HCT116 (cell line): ENCODE data around the gene CPD. TPM values are rescaled to one million over a fixed set of nuclear protein-coding genes. Genes with fewer than 3 reads are reported as not detected.
"Not testable (repeated sequence)": the region's sequence is repeated elsewhere in the genome, so short reads cannot be mapped to it uniquely, and the experiment has no call there.

Source experiments
- ATAC-seq: fragments of 200-7000 bp; cut with Tn5 transposase; 2 replicates; pipeline ENCODE4 v1.9.1; 2020; ENCODE audit warnings: mild to moderate bottlenecking, moderate library complexity
- BruUV-seq: library from RNA; stranded (reverse); fragments of 400-500 nt; replicated peaks from 2 replicates; lab custom pipeline; 2021; lab: Mats Ljungman, UMichigan
- CTCF ChIA-PET: fragments of 300-600 bp; sonication (Branson Sonifier 250); formaldehyde crosslinking; loops from one replicate; lab custom pipeline; 2021; ENCODE audit warnings: antibody characterized with exemption; lab: Charles Lee
- POLR2A ChIA-PET: fragments of 300-600, 350-600 bp; sonication (Branson Sonifier 250); formaldehyde crosslinking; loops from one replicate; lab custom pipeline; 2021; ENCODE audit warnings: antibody characterized with exemption; lab: Charles Lee
- RAD21 ChIA-PET, 2 experiments: fragments of 300-600 bp; sonication (Branson Sonifier 250); formaldehyde crosslinking; loops; one replicate each; lab custom pipeline; 2023; ENCODE audit warnings: low total read pairs in 2 of 2; ENCODE audit not compliant: uncharacterized antibody in 2 of 2, unreplicated experiment in 2 of 2, low non-redundant PET in 1 of 2; lab: Charles Lee
- DNase-seq: peaks from one replicate; pipeline ENCODE4 v3.0.0-alpha.2; 2010; ENCODE audit warnings: low read depth, low spot score
- H2AFZ ChIP-seq: fragments of 200-600 bp; shearing (Covaris generic), sonication (generic); 2 replicates; pipeline ENCODE4 v1.6.1; 2017; ENCODE audit warnings: low read depth, mixed run types, mixed read lengths, antibody characterized with exemption, low read length; ENCODE audit not compliant: poor library complexity, severe bottlenecking
- H3K27ac ChIP-seq: 2 replicates; pipeline ENCODE4 v1.5.1; 2012; ENCODE audit warnings: low read depth, low read length
- H3K27me3 ChIP-seq: fragments of 200-600 bp; sonication (generic); 2 replicates; pipeline ENCODE4 v1.6.1; 2016; ENCODE audit warnings: mixed run types, low read length, mixed read lengths; ENCODE audit not compliant: insufficient read depth
- H3K36me3 ChIP-seq, 2 experiments: fragments of 200-500 bp in 1 of 2; fragments of 200-600 bp in 1 of 2; sonication (Bioruptor generic) in 1 of 2; sonication (generic) in 1 of 2; 2 replicates each; pipeline versions ENCODE4 v1.5.1 to v1.6.1; 2014 to 2016; ENCODE audit warnings: low read length in 2 of 2, inconsistent platforms in 1 of 2, mixed read lengths in 1 of 2, mixed run types in 1 of 2; ENCODE audit not compliant: insufficient read depth in 2 of 2, control insufficient read depth in 1 of 2
- H3K4me1 ChIP-seq, 2 experiments: fragments of 200-600 bp in 1 of 2; sonication (generic) in 1 of 2; 2 replicates each; pipeline versions ENCODE4 v1.5.1 to v1.6.1; 2012 to 2017; ENCODE audit warnings: low read length in 2 of 2, inconsistent platforms in 1 of 2, mild to moderate bottlenecking in 1 of 2, mixed read lengths in 1 of 2, mixed run types in 1 of 2, moderate library complexity in 1 of 2; ENCODE audit not compliant: insufficient read depth in 2 of 2, control insufficient read depth in 1 of 2
- H3K4me2 ChIP-seq: fragments of 200-600 bp; sonication (generic); 2 replicates; pipeline ENCODE4 v1.6.1; 2017; ENCODE audit warnings: mixed run types, low read length, mixed read lengths
- H3K4me3 ChIP-seq, 2 experiments: fragments of 200-600 bp in 1 of 2; sonication (generic) in 1 of 2; replicated peaks in 1 of 2; 2 replicates each; pipeline ENCODE4 v1.5.1; 2011 to 2016; ENCODE audit warnings: low read length in 2 of 2, control low read depth in 1 of 2, low read depth in 1 of 2, mild to moderate bottlenecking in 1 of 2, mixed read lengths in 1 of 2, mixed run types in 1 of 2
- H3K79me2 ChIP-seq: fragments of 200-600 bp; sonication (generic); 2 replicates; pipeline ENCODE4 v1.6.1; 2017; ENCODE audit warnings: mild to moderate bottlenecking, mixed run types, low read length, moderate library complexity, mixed read lengths; ENCODE audit not compliant: insufficient read depth
- H3K9ac ChIP-seq: fragments of 200-600 bp; sonication (generic); 2 replicates; pipeline ENCODE4 v1.6.1; 2016; ENCODE audit warnings: low read length, mixed read lengths
- H3K9me2 ChIP-seq: fragments of 200-600 bp; sonication (generic), shearing (Covaris generic); 2 replicates; pipeline ENCODE4 v1.6.1; 2017; ENCODE audit warnings: mixed run types, mild to moderate bottlenecking, moderate library complexity; ENCODE audit not compliant: insufficient read depth
- H3K9me3 ChIP-seq, 2 experiments: fragments of 200-500 bp in 1 of 2; fragments of 200-600 bp in 1 of 2; sonication (Bioruptor generic) in 1 of 2; sonication (generic) in 1 of 2; 2 replicates each; pipeline ENCODE4 v1.6.1; 2014 to 2017; ENCODE audit warnings: low read length in 2 of 2, mixed read lengths in 2 of 2, inconsistent platforms in 1 of 2, low read depth in 1 of 2, mild to moderate bottlenecking in 1 of 2, mixed run types in 1 of 2, moderate library complexity in 1 of 2; ENCODE audit not compliant: control insufficient read depth in 1 of 2, insufficient read depth in 1 of 2
- H4K20me1 ChIP-seq: fragments of 200-600 bp; sonication (generic), shearing (Covaris generic); 2 replicates; pipeline ENCODE4 v1.6.1; 2017; ENCODE audit warnings: mixed run types, mild to moderate bottlenecking, moderate library complexity; ENCODE audit not compliant: insufficient read depth
- ATF3 ChIP-seq: IDR thresholded peaks from 2 replicates; pipeline ENCODE4 v1.6.1; 2012
- CEBPB ChIP-seq: IDR thresholded peaks from 2 replicates; pipeline ENCODE4 v1.6.1; 2012; ENCODE audit warnings: low read depth
- EGR1 ChIP-seq: IDR thresholded peaks from 2 replicates; pipeline ENCODE4 v1.6.1; 2012; ENCODE audit warnings: low read depth
- ELF1 ChIP-seq: IDR thresholded peaks from 2 replicates; pipeline ENCODE4 v1.6.1; 2012; ENCODE audit warnings: low read depth, borderline replicate concordance
- EZH2 ChIP-seq: fragments of 200-600 bp; sonication (generic); IDR thresholded peaks from 2 replicates; pipeline ENCODE4 v1.6.1; 2017; ENCODE audit warnings: antibody characterized with exemption, mixed run types
- EZH2phosphoT487 ChIP-seq: fragments of 200-600 bp; IDR thresholded peaks from 2 replicates; pipeline ENCODE4 v1.6.1; 2018; ENCODE audit warnings: antibody characterized with exemption, borderline replicate concordance
- FOSL1 ChIP-seq: IDR thresholded peaks from 2 replicates; pipeline ENCODE4 v1.6.1; 2012; ENCODE audit warnings: low read depth
- JUND ChIP-seq: IDR thresholded peaks from 2 replicates; pipeline ENCODE4 v1.6.1; 2012
- POLR2AphosphoS5 ChIP-seq: IDR thresholded peaks from 2 replicates; pipeline ENCODE4 v1.6.1; 2011; ENCODE audit warnings: mild to moderate bottlenecking, low read depth, low read length, moderate library complexity
- RAD21 ChIP-seq: IDR thresholded peaks from 2 replicates; pipeline ENCODE4 v1.6.1; 2012; ENCODE audit warnings: low read depth, mild to moderate bottlenecking
- SRF ChIP-seq: IDR thresholded peaks from 2 replicates; pipeline ENCODE4 v1.6.1; 2012; ENCODE audit warnings: low read depth
- TCF7L2 ChIP-seq: IDR thresholded peaks from 2 replicates; pipeline ENCODE4 v1.7.0; 2011; ENCODE audit warnings: borderline replicate concordance, inconsistent platforms; ENCODE audit not compliant: insufficient read depth, insufficient read length; ENCODE audit errors: extremely low read depth
- ZBTB33 ChIP-seq: IDR thresholded peaks from 2 replicates; pipeline ENCODE4 v1.6.1; 2011; ENCODE audit warnings: mild to moderate bottlenecking, low read length, moderate library complexity; ENCODE audit not compliant: insufficient replicate concordance; ENCODE audit errors: extremely low read depth
- ZNF274 ChIP-seq: fragments of 200-500 bp; sonication (Bioruptor generic); IDR thresholded peaks from 2 replicates; pipeline ENCODE4 v1.6.1; 2014; ENCODE audit warnings: mild to moderate bottlenecking, low read depth, low read length, inconsistent platforms
- intact Hi-C: fragments of 100-400 bp; cut with micrococcal nuclease; formaldehyde crosslinking; loops from 2 replicates; pipeline ENCODE4 v1.10.0; 2022
- total RNA-seq: library from RNA; stranded (reverse); gene quantifications from one replicate; pipeline ENCODE4 v1.2.1, GENCODE V29; 2021; ENCODE audit not compliant: unreplicated experiment

The CPD gene
- total RNA-seq, 1 experiment from 2014 or later, result 47.2 TPM

GRCh38 chr17:30349252-30349651 lies 29.5 kb upstream of the CPD start:
- H3K9me2 ChIP-seq, result no peaks in the 10 kb centered on the region
- RAD21 ChIA-PET, result no interaction called here
- TF ChIP-seq EGR1 (no peak), TCF7L2 (no peak), ZNF274 (no peak), JUND (no peak), SRF (no peak), EZH2 (no peak), RAD21 (no peak), FOSL1 (no peak), ZBTB33 (no peak), ELF1 (no peak), EZH2phosphoT487 (no peak), POLR2AphosphoS5 (no peak), CEBPB (no peak), ATF3 (no peak)
- TF ChIP-seq, all 23 proteins: peak for 0
- no peaks in the 10 kb centered on the region for H3K36me3 ChIP-seq
- no peak overlapping the region for H3K4me2 ChIP-seq
- ChIA-PET POLR2A (no interaction called here), CTCF (interaction anchor here (0.9 kb wide), 1 partner anchor 13 kb away, joined by 3 read pairs; no protein-coding TSS in a partner anchor)
- no peak overlapping the region for H3K9ac ChIP-seq
- H3K4me1 ChIP-seq, result peaks cover 6 to 12% of the 10 kb centered on the region in 2 experiments; a peak in 3 of 4 replicates
- no peak overlapping the region for H2AFZ ChIP-seq
- H3K27me3 ChIP-seq, result no peaks in the 10 kb centered on the region
- no peaks in the 10 kb centered on the region for H3K79me2 ChIP-seq
- no TSS peak for BruUV-seq
- no peak for DNase-seq
- no peak overlapping the region for H3K27ac ChIP-seq
- intact Hi-C loops, result no loop called here
- H3K9me3 ChIP-seq, result no peaks in the 10 kb centered on the region
- no peak for ATAC-seq
- H3K4me3 ChIP-seq, result no peak overlapping the region
- H4K20me1 ChIP-seq, result no peaks in the 10 kb centered on the region

- H3K9me2 ChIP-seq, POLR2A ChIA-PET, H2AFZ ChIP-seq, H4K20me1 ChIP-seq, H3K27me3 ChIP-seq, ATAC-seq, H3K79me2 ChIP-seq, H3K9ac ChIP-seq, H3K9me3 ChIP-seq, H3K27ac ChIP-seq, H3K36me3 ChIP-seq, CTCF ChIA-PET, BruUV-seq, H3K4me2 ChIP-seq, H3K4me3 ChIP-seq, intact Hi-C loops, H3K4me1 ChIP-seq, DNase-seq, RAD21 ChIA-PET: not testable (repeated sequence)
These were observed 27.5 kb upstream of the CPD start for GRCh38 chr17:30351263-30351662.
